HG03558 (cell line): Measurements from ENCODE around the gene MTOR.
"Not testable (repeated sequence)": the region's sequence is repeated elsewhere in the genome, so short reads cannot be mapped to it uniquely, and the experiment has no call there.

Experiments used
- ATAC-seq: cut with Tn5 transposase; IDR thresholded peaks from one replicate; pipeline ENCODE4 v1.9.1; 2021; ENCODE audit warnings: moderate number of reproducible peaks; ENCODE audit not compliant: unreplicated experiment; ENCODE audit errors: extremely low read depth

MTOR gene

DNA sequence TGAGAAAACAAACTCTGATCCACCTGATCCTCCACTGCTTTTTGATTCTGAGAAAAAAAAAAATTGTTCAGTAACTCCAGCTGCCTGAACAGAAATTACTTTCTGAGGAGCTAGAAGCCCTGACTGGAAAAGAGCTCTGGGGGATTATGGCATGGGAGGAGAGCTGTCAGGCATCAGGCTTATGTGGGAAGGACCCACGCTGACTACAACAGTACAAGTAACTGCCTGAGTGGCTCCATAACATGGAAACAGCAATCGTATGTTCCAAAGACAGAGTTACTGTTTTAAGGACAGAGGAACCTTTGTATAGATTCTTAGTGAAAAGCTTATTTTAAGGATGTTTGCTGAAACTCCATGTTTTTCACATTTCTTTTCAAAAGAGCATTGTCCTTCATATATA is 74.4 kb downstream of the MTOR start:
- ATAC-seq: no peak

- ATAC-seq: no peak
These were observed 74.9 kb downstream of the MTOR start for GRCh38 chr1:11187494-11187893.

DNA sequence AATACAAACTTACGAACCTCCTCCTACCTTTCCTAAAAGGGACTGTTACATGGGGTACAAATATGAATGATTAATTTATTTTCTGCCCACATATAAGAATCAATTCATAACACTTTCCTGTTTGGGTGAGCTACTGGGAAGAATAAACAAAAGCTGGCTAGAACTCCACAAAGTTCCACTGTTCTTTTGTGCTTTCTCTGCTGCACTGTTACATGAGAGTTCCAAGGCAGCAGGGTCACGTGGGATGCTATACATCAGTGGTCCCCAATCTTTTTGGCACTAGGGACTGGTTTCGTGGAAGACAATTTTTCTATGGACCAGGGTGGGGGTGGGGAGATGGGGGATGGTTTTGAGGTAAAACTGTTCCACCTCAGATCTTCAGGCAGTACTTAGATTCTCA is 75.4 kb downstream of the MTOR start:
- no peak for ATAC-seq

DNA sequence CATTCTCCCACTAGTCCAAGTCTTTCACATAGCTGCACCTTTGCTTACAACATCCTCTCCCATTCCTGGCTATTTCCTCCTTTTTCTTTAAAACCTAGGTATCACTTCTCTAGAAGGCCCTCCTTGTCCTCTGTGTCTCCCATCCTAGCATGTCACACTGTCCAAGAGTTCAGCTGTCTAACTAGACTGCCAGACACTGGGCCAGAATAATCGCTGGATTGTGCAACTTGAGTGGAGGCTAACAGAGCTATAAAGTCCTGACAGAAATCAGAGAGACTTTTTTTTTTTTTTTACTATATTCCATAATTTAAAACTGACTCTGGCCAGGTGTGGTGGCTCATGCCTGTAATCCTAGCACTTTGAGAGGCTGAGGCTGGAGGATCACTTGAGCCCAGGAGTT is 77.4 kb downstream of the MTOR start:
- no peak for ATAC-seq

- ATAC-seq: no peak
These were observed 79.5 kb downstream of the MTOR start for GRCh38 chr1:11182884-11183283.

DNA sequence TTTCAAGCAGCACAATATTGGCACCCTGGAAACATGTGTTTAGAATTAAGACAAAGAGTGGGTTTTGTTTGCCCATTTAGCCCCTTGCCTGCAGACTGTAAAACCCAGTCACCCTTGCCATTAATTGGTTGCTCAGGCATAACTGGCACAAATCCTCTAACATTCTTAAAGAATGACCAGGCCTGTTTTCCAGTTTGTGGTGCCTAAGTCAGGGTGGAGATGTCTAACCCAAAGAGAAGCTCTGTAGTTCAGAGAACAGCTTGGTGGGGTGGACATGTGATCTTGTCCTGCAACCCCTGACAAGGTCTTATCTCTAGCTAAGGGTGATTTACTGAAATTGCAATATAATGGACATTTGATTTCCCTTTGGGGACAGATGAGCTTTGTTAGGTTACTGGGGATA is 82.0 kb downstream of the MTOR start:
- ATAC-seq: no peak

GRCh38 chr1:11179749-11180148 is 82.6 kb downstream of the MTOR start:
- ATAC-seq: not testable (repeated sequence)

GRCh38 chr1:11179125-11179524 is 83.2 kb downstream of the MTOR start:
- no peak for ATAC-seq

DNA sequence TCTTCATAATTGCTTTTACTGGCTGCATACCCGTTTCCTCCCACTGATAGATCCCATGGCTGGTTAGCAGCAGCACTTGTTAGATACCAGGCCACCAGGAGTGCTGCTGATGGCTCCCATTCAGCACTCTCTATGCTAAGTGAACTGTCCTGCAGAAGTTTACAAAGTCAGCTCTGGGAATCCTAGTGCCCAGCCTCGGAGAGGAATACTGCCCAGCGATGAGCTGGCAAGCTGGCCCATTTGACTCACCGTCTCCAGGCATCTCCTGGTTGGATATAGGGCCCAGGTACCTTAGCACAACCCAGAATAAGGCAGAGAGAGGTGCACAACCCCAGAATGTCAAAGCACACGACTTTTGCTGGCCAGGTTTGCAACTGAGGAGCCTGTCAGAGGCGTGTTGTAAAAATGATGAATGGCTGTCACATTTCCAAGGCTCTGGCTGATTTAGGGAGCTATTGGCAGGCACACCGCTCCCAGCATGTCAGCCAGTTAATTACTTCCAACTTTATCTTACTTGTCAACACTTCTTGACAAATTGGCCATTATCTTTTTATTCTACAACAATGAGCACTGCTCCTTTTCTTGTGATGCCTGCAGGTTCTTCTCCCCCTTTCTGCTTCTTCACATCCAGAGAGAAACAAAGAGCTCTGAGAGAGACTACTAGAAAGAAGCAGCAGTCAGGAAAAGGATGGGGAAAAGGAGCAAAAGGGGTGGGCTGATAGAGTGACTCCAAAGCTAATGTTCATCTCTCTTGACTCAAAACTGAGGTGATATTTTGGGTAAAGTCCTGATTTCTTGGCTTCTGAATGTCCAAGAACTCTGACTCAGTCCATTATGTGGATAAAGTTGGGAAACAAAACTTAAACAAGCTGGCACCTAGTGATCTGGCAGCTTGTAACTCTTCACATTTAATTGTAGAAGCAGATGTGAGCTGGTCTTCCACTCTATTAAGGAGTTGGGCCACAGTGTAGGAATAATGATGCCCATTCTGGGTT is 84.0 kb downstream of the MTOR start:
- no peak for ATAC-seq

GRCh38 chr1:11176081-11176706 is 86.2 kb downstream of the MTOR start:
- no peak for ATAC-seq

DNA sequence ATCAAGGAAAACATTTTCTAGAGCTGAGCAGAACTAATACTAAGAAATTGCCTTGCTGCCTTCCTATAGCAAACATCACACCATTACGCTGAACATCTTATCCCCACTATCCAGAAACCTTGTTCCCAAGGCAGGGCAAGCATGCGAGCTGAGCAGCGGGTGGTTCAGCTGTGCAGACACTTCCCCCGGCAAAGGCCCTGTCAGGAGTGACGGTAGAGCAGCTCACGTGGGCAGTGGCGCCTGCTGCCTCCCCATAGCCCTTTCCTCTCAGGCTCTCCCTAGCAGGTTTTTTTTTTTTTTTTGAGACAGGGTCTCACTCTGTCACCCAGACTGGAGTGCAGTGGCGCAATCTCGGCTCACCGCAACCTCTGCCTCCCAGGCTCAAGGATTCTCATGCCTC is 86.9 kb downstream of the MTOR start:
- no peak for ATAC-seq

DNA sequence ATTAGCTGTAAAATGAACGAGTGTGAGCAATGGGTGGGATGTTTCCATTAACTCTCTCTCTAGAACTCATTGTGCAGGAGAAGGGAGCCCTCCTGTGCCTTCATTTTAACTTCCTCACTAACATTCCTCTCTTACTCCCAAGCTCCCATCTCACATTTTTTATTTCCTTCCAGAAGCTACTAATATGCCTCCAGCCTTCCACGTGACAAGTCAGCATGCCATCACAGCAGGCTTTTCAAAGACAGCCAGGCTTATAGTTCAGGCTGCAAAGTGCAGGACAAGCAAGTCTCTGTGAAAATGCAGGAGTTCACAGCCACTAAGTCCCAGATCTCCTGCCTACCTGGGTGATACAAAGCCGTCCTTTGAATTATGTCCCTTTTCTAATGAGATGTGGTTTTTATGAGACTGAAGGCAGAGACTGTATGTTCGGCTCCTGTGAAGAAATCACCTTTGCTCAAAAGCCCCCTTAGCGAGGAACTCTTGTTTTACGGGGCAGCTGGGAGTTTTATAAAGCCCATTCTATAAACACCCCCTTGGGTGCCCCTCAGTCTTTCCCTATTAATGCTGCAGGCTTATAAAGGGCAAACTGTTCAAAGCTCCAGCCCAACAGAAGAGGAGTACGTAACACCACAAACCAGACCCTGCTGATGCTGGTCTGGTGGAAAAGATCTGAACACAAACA is 87.9 kb downstream of the MTOR start:
- no peak for ATAC-seq

DNA sequence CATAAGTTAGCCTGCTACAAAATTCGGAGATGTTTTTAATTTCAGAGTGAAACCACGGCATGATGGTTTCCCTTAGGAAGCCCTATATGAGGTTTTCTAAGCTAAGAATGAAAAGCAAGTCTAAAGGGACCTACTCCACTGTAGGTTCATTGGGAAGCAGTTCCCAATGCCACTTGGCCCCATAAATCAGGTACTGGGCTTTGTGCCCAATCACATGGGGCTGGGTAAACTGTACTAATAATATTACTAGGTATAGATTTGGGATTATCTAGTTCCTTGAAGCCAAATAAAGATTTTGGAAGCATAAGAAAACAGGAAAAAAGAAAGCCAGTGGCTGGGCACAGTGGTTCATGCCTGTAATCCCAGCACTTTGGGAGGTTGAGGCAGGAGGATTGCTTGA is 92.2 kb downstream of the MTOR start:
- no peak for ATAC-seq

GRCh38 chr1:11169202-11169601 is 93.1 kb downstream of the MTOR start:
- ATAC-seq: no peak

GRCh38 chr1:11168731-11169130 is 93.6 kb downstream of the MTOR start:
- ATAC-seq: no peak

- ATAC-seq: not testable (repeated sequence)
These were observed 95.6 kb downstream of the MTOR start for GRCh38 chr1:11166744-11167143.

- not testable (repeated sequence) for ATAC-seq
These were observed 99.6 kb downstream of the MTOR start for GRCh38 chr1:11162752-11163151.

- ATAC-seq: no peak
These were observed 103.5 kb downstream of the MTOR start for GRCh38 chr1:11158720-11159321.

DNA sequence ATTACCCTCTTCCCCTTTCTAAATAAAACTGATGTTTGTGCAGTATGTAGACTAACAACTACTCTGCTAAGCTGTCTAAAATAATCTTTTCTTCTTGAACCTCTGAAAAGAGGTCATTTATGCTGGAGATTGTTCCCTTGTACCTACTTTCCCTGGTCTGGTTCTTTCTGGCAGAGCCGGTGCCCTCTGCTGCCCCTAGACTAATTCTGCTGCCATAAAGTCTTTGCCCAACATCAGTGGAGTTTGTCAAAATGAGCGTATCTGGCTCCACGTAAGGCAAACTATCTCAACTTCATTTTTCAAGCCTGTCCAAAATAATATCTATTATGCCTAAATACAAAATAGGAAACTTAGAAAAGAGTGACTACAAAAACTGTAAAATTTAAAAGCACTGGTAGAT is 104.1 kb downstream of the MTOR start:
- ATAC-seq: no peak

DNA sequence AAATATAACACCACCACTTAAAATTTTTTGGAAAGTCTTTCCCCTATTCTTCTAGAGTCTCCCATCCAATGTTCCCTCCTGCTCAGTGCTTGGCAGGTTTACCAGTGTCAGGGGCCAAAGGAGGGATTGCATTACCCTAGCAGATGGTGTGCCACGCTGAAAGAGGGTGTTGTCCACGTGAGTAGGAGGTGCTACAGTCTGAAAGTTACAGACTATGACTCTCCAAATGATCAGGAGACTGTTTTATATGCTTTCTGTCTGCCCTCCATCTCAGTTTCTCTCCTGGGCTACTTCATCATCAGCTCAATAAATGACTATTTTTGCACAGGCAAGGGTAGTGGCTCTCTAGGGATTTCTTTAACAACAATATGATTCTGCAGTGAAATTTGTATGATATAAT is 104.5 kb downstream of the MTOR start:
- no peak for ATAC-seq

DNA sequence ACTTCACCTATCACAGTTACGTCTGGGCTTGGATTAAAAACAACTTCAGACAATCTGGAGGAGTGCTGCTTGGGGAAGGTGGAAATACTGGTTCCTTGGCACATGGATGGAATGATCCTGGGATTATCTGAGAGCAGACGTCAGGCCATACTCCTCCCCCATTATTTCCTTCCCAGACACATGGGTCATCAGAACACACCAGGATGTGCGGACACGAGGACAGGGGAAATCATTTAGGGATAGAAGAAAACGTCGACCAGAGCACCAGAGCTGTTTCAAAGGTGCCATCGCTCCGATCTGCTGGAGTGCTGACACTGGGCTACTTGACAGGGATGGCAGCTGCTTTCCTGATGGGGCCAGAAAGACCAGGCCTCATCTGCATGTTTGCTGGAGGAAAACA is 105.0 kb downstream of the MTOR start:
- no peak for ATAC-seq
